Measurements from ENCODE around the gene SERP1. TPM values are rescaled to one million over a fixed set of nuclear protein-coding genes. Genes with fewer than 3 reads are reported as not detected.
A peak's percentile ranks its signal among the peaks of the same experiment; 100 is the strongest.

SERP1 gene
- total RNA-seq, 4 donors from 2014 or later: 117 to 177 (median 144) TPM

GRCh38 chr3:150543531-150543930, 2.8 kb downstream of the SERP1 start:
- WGBS: 81% methylated on average over 2 of the region's 2 CpGs
- H3K27ac ChIP-seq (replicated peaks in 1 of 4): peak overlapping the region; percentile 11 to 99 (median 98)
- no peaks in the 10 kb centered on the region for H3K9me3 ChIP-seq
- no peak for DNase-seq (ENCODE audit: extremely low spot score)
- H3K4me1 ChIP-seq: peaks cover 19 to 45% (median 39%) of the 10 kb centered on the region in 4 donors
- no peaks in the 10 kb centered on the region for H3K27me3 ChIP-seq
- peaks cover 0 to 25% (median 18%) of the 10 kb centered on the region in 4 donors for H3K36me3 ChIP-seq
- TF ChIP-seq POLR2AphosphoS5 (IDR thresholded peaks at IDR 0.05) (no peak), CTCF (IDR thresholded peaks at IDR 0.05) (no peak), POLR2A (IDR thresholded peaks at IDR 0.05; ENCODE audit: low read depth) (no peak), EP300 (IDR thresholded peaks at IDR 0.05) (no peak)
- no peak overlapping the region for H3K4me3 ChIP-seq
- intact Hi-C loops (cut with DNase I): no loop called here

DNA sequence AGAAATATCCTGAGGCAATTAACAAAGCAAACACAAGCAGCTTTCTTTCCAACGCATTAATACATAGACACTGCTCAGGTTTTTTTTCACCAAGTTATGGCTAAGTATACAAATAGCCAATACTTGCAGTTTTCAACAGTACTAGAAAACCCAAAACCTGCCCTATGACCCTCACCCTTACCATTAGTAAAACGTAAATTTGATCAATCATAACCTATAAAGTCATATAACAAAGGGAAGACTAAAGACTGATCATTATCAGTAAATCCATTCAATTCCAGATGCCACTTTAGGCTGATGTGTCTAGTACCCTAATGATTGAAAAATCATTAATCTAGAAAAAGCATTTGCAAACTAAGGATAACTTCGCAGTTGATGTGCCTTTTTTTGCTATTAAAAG, 3.2 kb downstream of the SERP1 start:
- intact Hi-C loops (cut with DNase I): no loop called here
- H3K4me3 ChIP-seq: no peak overlapping the region
- 90% methylated on average over 3 of the region's 3 CpGs for WGBS
- no peak for DNase-seq (ENCODE audit: extremely low spot score)
- H3K27ac ChIP-seq (replicated peaks in 1 of 4): peak overlapping the region in 3 of 4 donors; percentile 97 to 99 (median 98)
- H3K4me1 ChIP-seq: peaks cover 19 to 45% (median 36%) of the 10 kb centered on the region in 4 donors
- peaks cover 0 to 25% (median 18%) of the 10 kb centered on the region in 4 donors for H3K36me3 ChIP-seq
- TF ChIP-seq EP300 (IDR thresholded peaks at IDR 0.05): no peak
- TF ChIP-seq POLR2A (IDR thresholded peaks at IDR 0.05; ENCODE audit: low read depth): no peak
- TF ChIP-seq POLR2AphosphoS5 (IDR thresholded peaks at IDR 0.05): no peak
- TF ChIP-seq CTCF (IDR thresholded peaks at IDR 0.05): no peak
- no peaks in the 10 kb centered on the region for H3K9me3 ChIP-seq
- no peaks in the 10 kb centered on the region for H3K27me3 ChIP-seq

DNA sequence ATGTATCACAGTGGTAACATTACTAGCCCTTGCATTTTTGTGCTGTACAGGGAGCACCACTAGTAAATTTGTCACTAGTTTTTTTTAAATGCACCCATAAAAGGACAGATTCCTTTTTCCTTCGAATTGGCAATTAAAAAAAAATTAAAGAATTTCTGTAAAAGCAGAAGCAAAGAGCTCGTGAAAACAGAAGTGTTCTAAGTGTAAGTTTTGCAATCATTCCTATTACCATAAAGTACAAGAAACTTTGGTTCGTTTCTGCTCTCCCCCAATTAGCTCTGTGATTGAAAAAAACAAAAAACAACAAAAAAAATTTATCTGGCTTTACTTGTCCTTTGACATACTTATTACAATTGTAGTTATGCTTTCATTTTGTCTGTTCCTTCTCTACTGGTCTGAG, 5.3 kb downstream of the SERP1 start:
- Histone ChIP-seq H3K27me3 (no peaks in the 10 kb centered on the region), H3K4me1 (peaks cover 9 to 34% (median 25%) of the 10 kb centered on the region in 4 donors), H3K9me3 (no peaks in the 10 kb centered on the region), H3K27ac (replicated peaks in 1 of 4) (no peak overlapping the region), H3K4me3 (no peak overlapping the region), H3K36me3 (peaks cover 0 to 25% (median 18%) of the 10 kb centered on the region in 4 donors)
- intact Hi-C loops (cut with DNase I): no loop called here
- DNase-seq (ENCODE audit: extremely low spot score): no peak
- TF ChIP-seq CTCF (IDR thresholded peaks at IDR 0.05) (no peak), POLR2AphosphoS5 (IDR thresholded peaks at IDR 0.05) (no peak), EP300 (IDR thresholded peaks at IDR 0.05) (no peak), POLR2A (IDR thresholded peaks at IDR 0.05; ENCODE audit: low read depth) (no peak)
- 74% methylated on average over 3 of the region's 3 CpGs for WGBS

DNA sequence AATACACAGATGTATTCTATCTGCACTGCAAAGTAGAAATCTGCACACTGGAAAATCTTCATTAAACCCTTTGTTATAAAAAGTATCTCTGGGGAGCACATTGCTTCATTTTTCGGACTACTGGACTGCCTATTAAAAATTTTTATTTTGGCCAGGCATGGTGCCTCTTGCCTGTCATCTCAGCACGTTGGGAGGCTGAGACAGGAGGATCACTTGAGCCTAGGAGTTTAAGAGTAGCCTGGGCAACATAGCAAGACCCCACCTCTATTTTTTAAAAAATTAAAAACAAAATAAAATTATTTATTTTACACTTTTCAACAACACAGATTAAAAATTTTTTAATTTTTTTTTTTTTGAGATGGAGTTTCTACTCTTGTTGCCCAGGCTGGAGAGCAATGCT, 6.0 kb downstream of the SERP1 start:
- no peak overlapping the region for H3K4me3 ChIP-seq
- H3K9me3 ChIP-seq: no peaks in the 10 kb centered on the region
- peaks cover 0 to 25% (median 18%) of the 10 kb centered on the region in 4 donors for H3K36me3 ChIP-seq
- peaks cover 9 to 33% (median 25%) of the 10 kb centered on the region in 4 donors for H3K4me1 ChIP-seq
- WGBS: 95% methylated on average over 2 of the region's 2 CpGs
- no peaks in the 10 kb centered on the region for H3K27me3 ChIP-seq
- intact Hi-C loops (cut with DNase I): no loop called here
- DNase-seq (ENCODE audit: extremely low spot score): no peak
- no peak overlapping the region for H3K27ac ChIP-seq (replicated peaks in 1 of 4)
- TF ChIP-seq POLR2AphosphoS5 (IDR thresholded peaks at IDR 0.05) (no peak), POLR2A (IDR thresholded peaks at IDR 0.05; ENCODE audit: low read depth) (no peak), CTCF (IDR thresholded peaks at IDR 0.05) (no peak), EP300 (IDR thresholded peaks at IDR 0.05) (no peak)

Measured in esophagus muscularis mucosa (tissue), 4 donors.